GM12872 (cell line): ENCODE results near the gene THAP4.

Experiments
- CTCF ChIP-seq: IDR thresholded peaks from 3 replicates; pipeline ENCODE4 v1.5.1; 2011; ENCODE audit warnings: low read depth, mild to moderate bottlenecking, low read length, moderate library complexity; ENCODE audit not compliant: insufficient read depth

Gene THAP4

GRCh38 chr2:241603686-241604085 is 33.3 kb downstream of the THAP4 start:
- TF ChIP-seq CTCF, result no peak

GRCh38 chr2:241602720-241603119 is 34.2 kb downstream of the THAP4 start:
- no peak for TF ChIP-seq CTCF

GRCh38 chr2:241601841-241602240 is 35.1 kb downstream of the THAP4 start:
- no peak for TF ChIP-seq CTCF

GRCh38 chr2:241599615-241600014 is 37.3 kb downstream of the THAP4 start:
- no peak for TF ChIP-seq CTCF

GRCh38 chr2:241598487-241598886 is 38.5 kb downstream of the THAP4 start:
- TF ChIP-seq CTCF, result peak; percentile 27; the same call in 1 of the 3 replicates

GRCh38 chr2:241598061-241598460 is 38.9 kb downstream of the THAP4 start:
- no peak for TF ChIP-seq CTCF

GRCh38 chr2:241597561-241597960 is 39.4 kb downstream of the THAP4 start:
- no peak for TF ChIP-seq CTCF
